Astrocyte (in vitro differentiated cells and primary cell): ENCODE results near the gene ARRDC1. TPM values are rescaled to one million over a fixed set of nuclear protein-coding genes. Genes with fewer than 3 reads are reported as not detected.

Source experiments
- DNase-seq: peaks from one replicate; pipeline ENCODE4 v3.0.0-alpha.2; 2010; ENCODE audit warnings: low read depth
- FAIRE-seq: peaks from 2 replicates; lab custom pipeline; 2011; peaks lifted over from hg19 to GRCh38; lab: Jason Lieb, UNC
- H2AFZ ChIP-seq: 2 replicates; pipeline ENCODE4 v1.6.0; 2012; ENCODE audit warnings: low read depth, low read length, inconsistent platforms
- H3K27ac ChIP-seq: 2 replicates; pipeline ENCODE4 v1.5.1; 2011; ENCODE audit warnings: low read depth, low read length, inconsistent platforms
- H3K27me3 ChIP-seq: 2 replicates; pipeline ENCODE4 v1.6.0; 2011; ENCODE audit warnings: low read length, inconsistent platforms; ENCODE audit not compliant: insufficient read depth
- H3K36me3 ChIP-seq: 2 replicates; pipeline ENCODE4 v1.5.1; 2011; ENCODE audit warnings: low read length, inconsistent platforms; ENCODE audit not compliant: insufficient read depth
- H3K4me1 ChIP-seq: 2 replicates; pipeline ENCODE4 v1.5.1; 2011; ENCODE audit warnings: low read length, inconsistent platforms; ENCODE audit not compliant: insufficient read depth
- H3K4me2 ChIP-seq: 2 replicates; pipeline ENCODE4 v1.6.0; 2012; ENCODE audit warnings: low read length, inconsistent platforms
- H3K4me3 ChIP-seq: 2 replicates; pipeline ENCODE4 v1.5.1; 2011; ENCODE audit warnings: low read depth, mild to moderate bottlenecking, low read length, inconsistent platforms; ENCODE audit not compliant: insufficient read depth
- H3K79me2 ChIP-seq: 2 replicates; pipeline ENCODE4 v1.6.0; 2012; ENCODE audit warnings: mild to moderate bottlenecking, low read length, inconsistent platforms; ENCODE audit not compliant: insufficient read depth
- H3K9ac ChIP-seq: 2 replicates; pipeline ENCODE4 v1.6.0; 2012; ENCODE audit warnings: mild to moderate bottlenecking, low read length, inconsistent platforms
- H3K9me3 ChIP-seq: 2 replicates; pipeline ENCODE4 v1.5.1; 2012; ENCODE audit warnings: low read depth, mild to moderate bottlenecking, low read length, inconsistent platforms; ENCODE audit not compliant: insufficient read depth
- H4K20me1 ChIP-seq: 2 replicates; pipeline ENCODE4 v1.6.0; 2012; ENCODE audit warnings: low read length, inconsistent platforms; ENCODE audit not compliant: insufficient read depth
- H3K27ac Mint-ChIP-seq: one replicate; pipeline ENCODE4 v1.8.0; 2021; ENCODE audit warnings: mild to moderate bottlenecking, mixed read lengths; ENCODE audit not compliant: unreplicated experiment
- H3K27me3 Mint-ChIP-seq: one replicate; pipeline ENCODE4 v1.8.0; 2021; ENCODE audit warnings: low read depth, mixed read lengths; ENCODE audit not compliant: unreplicated experiment
- H3K36me3 Mint-ChIP-seq: one replicate; pipeline ENCODE4 v1.8.0; 2021; ENCODE audit warnings: low read depth, mixed read lengths; ENCODE audit not compliant: unreplicated experiment
- H3K4me1 Mint-ChIP-seq: one replicate; pipeline ENCODE4 v1.8.0; 2021; ENCODE audit warnings: low read depth, mixed read lengths; ENCODE audit not compliant: unreplicated experiment
- H3K4me3 Mint-ChIP-seq: one replicate; pipeline ENCODE4 v1.8.0; 2021; ENCODE audit warnings: mild to moderate bottlenecking, moderate library complexity, mixed read lengths; ENCODE audit not compliant: unreplicated experiment
- H3K9me3 Mint-ChIP-seq: one replicate; pipeline ENCODE4 v1.8.0; 2021; ENCODE audit warnings: mild to moderate bottlenecking, mixed read lengths; ENCODE audit not compliant: unreplicated experiment
- CTCF ChIP-seq: IDR thresholded peaks from 2 replicates; pipeline ENCODE4 v1.5.1; 2011; ENCODE audit warnings: low read depth, mild to moderate bottlenecking, inconsistent platforms, low read length, moderate library complexity; ENCODE audit not compliant: insufficient read depth
- EZH2 ChIP-seq: IDR thresholded peaks from 2 replicates; pipeline ENCODE4 v1.6.1; 2012; ENCODE audit warnings: mild to moderate bottlenecking, low read length, inconsistent platforms; ENCODE audit not compliant: insufficient read depth
- total RNA-seq: library from RNA; stranded (reverse); gene quantifications from 2 replicates; pipeline ENCODE4 v1.2.1, GENCODE V29; 2021

The ARRDC1 gene
- total RNA-seq, 1 donor from 2014 or later = 14.2 TPM

- Histone ChIP-seq H3K9ac (no peak overlapping the region), H3K4me1 (peaks cover 23% of the 10 kb centered on the region), H3K27me3 (no peaks in the 10 kb centered on the region), H3K9me3 (no peaks in the 10 kb centered on the region), H3K79me2 (peaks cover 4% of the 10 kb centered on the region), H4K20me1 (peaks cover 16% of the 10 kb centered on the region), H3K27ac (no peak overlapping the region), H3K4me3 (no peak overlapping the region), H3K4me2 (peak overlapping the region; percentile 90), H2AFZ (no peak overlapping the region), H3K36me3 (no peaks in the 10 kb centered on the region)
- DNase-seq = no peak
- peak overlapping the region; percentile 26 for H3K27ac Mint-ChIP-seq
- H3K4me1 Mint-ChIP-seq = peaks cover 17% of the 10 kb centered on the region
- peaks cover 2% of the 10 kb centered on the region for H3K36me3 Mint-ChIP-seq
- no peaks in the 10 kb centered on the region for H3K9me3 Mint-ChIP-seq
- TF ChIP-seq EZH2 (no peak), CTCF (no peak)
- no peaks in the 10 kb centered on the region for H3K27me3 Mint-ChIP-seq
- no peak for FAIRE-seq
- H3K4me3 Mint-ChIP-seq = peak overlapping the region; percentile 82
These were observed 1.8 kb downstream of the ARRDC1 start for GRCh38 chr9:137607141-137607857.

- H3K4me1 ChIP-seq = peaks cover 31% of the 10 kb centered on the region
- Mint-ChIP-seq H3K36me3 (peaks cover 4% of the 10 kb centered on the region), H3K4me1 (peaks cover 18% of the 10 kb centered on the region), H3K4me3 (no peak overlapping the region), H3K9me3 (no peaks in the 10 kb centered on the region), H3K27me3 (no peaks in the 10 kb centered on the region), H3K27ac (peak overlapping the region; percentile 47)
- no peaks in the 10 kb centered on the region for H3K36me3 ChIP-seq
- DNase-seq (no peak), FAIRE-seq (no peak)
- no peaks in the 10 kb centered on the region for H3K27me3 ChIP-seq
- no peaks in the 10 kb centered on the region for H3K9me3 ChIP-seq
- no peak overlapping the region for H3K9ac ChIP-seq
- no peak overlapping the region for H2AFZ ChIP-seq
- no peak overlapping the region for H3K27ac ChIP-seq
- peaks cover 15% of the 10 kb centered on the region for H3K79me2 ChIP-seq
- no peak overlapping the region for H3K4me3 ChIP-seq
- no peak for TF ChIP-seq CTCF
- no peak for TF ChIP-seq EZH2
- peaks cover 16% of the 10 kb centered on the region for H4K20me1 ChIP-seq
- no peak overlapping the region for H3K4me2 ChIP-seq
These were observed 5.5 kb downstream of the ARRDC1 start for GRCh38 chr9:137610944-137611343.
